GM18951 (cell line): ENCODE results near the gene STK39.

Experiments used
- POLR2A ChIP-seq: IDR thresholded peaks from 4 replicates; pipeline ENCODE4 v1.6.1; 2011; ENCODE audit warnings: mild to moderate bottlenecking; ENCODE audit not compliant: insufficient read length, insufficient read depth; ENCODE audit errors: extremely low read depth
- in situ Hi-C: fragments of 300-500 bp; cut with MboI; formaldehyde crosslinking; loops from one replicate; pipeline ENCODE4 v1.12.0; 2022; ENCODE audit warnings: low sequenced_read_pairs, mixed read lengths, inconsistent platforms; ENCODE audit not compliant: unreplicated experiment

Gene STK39

GRCh38 chr2:167986223-167986622, 261.2 kb downstream of the STK39 start:
- TF ChIP-seq POLR2A, result no peak
- in situ Hi-C loops, result no loop called here

DNA sequence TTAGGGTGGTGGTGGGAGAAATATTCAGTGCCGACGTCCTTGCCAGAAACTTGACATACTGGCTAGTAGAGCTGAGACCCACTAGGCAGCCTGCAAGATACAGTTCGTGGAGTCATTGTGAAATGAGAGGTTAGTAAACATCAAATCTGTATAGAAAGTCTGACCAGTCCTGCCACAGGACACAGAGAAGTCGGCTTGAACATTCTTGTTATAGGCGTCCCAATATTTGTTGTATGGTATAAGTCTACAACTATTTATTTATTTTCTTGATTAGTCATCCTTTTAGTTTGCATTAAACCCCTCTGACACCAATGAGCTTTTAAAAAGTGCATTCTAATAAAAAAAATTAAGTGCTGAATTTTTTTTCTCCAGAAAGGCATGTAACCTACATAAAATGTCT, 265.4 kb downstream of the STK39 start:
- in situ Hi-C loops, result no loop called here
- TF ChIP-seq POLR2A, result no peak

DNA sequence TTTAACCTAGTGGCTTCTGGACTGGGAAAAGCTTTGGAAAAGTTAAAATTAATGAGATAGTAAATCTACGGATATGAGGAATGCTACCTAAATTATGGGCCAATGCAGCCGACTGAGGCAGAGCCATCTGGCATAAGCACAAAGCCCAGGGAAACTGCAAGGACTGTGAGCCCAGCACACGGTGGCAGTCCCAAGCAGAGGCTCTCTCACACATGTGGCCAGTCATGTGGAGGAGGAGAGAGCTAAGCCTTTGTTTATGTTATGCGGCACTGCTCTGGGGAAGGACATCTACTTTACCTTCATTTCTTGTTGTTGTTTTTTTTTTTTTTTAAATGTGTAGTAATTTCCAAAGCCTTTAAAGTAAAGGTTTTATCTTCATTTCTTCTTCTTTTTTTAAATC, 267.0 kb downstream of the STK39 start:
- no peak for TF ChIP-seq POLR2A
- in situ Hi-C loops, result no loop called here

DNA sequence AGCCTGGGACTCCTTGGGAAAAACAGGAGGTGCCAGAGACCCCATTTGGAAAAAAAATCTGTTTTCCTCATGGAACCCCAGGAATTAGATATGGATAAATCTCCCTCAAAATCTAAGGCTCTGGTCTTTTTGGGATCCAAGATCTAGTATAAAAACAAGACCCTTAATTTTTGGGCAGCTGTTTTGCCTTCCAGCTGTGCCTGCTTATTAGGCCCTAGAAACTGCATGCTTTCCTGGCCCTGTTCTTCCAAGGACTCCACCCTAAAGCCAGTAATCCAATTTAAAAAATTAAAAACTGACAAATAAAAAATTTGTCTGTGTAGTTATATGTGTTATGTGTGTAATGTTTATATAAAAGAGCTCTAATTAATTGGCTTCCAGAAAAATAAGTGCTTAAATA, 274.6 kb downstream of the STK39 start:
- in situ Hi-C loops, result loop anchor here (25.0 kb wide), 1 partner anchor 1435 kb away; no protein-coding TSS in a partner anchor

GRCh38 chr2:167972020-167972419, 275.4 kb downstream of the STK39 start:
- TF ChIP-seq POLR2A, result no peak
- in situ Hi-C loops, result loop anchor here (25.0 kb wide), 1 partner anchor 1435 kb away; no protein-coding TSS in a partner anchor

More for the DNA sequence above, 274.6 kb downstream of the STK39 start:
- no peak for TF ChIP-seq POLR2A

GRCh38 chr2:167966937-167967913, 280.2 kb downstream of the STK39 start:
- TF ChIP-seq POLR2A, result no peak
- in situ Hi-C loops, result loop anchor here (5.0 to 25.0 kb wide), 2 partner anchors 150 to 1430 kb away; no protein-coding TSS in a partner anchor

- no peak for TF ChIP-seq POLR2A
Observed at GRCh38 chr2:167965907-167966761, 281.3 kb downstream of the STK39 start.

DNA sequence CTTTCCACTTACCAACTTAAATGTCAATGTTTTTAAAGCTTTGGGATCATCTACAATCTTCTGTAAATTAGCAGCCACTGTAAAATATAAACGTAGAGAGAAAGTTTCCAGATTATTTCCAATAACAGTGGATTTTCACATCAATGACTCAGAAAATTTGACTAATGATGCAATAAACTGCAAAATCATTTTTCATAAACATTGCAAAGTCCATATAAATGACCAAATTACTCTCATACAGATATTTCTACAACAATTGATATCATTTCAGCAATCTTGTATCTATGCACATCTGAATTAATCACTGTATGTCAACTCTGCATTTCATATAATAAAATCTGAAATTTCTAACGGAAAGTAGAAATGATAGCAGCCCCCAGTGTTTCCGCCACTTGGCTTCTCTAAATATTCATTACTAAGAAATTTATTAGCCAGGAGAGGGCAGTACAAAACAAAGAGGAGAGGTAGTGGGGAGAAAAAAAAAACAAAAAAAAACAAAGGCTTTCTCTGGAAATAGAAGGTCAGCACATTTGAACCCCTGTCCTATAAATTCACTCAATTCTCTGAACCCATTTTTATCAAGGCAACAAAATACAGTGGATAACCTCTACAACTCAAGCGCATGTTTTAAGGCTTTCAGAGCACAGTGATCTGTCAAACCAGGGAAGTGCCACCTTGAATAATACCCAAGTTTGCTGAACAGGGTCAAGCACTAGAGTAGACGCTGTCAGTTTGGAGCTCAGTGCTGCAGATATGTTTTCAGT, 282.6 kb downstream of the STK39 start:
- TF ChIP-seq POLR2A, result no peak
- in situ Hi-C loops, result loop anchor here (5.0 to 25.0 kb wide), 2 partner anchors 152 to 1428 kb away; no protein-coding TSS in a partner anchor

More at GRCh38 chr2:167965907-167966761, 281.3 kb downstream of the STK39 start:
- in situ Hi-C loops, result loop anchor here (5.0 to 25.0 kb wide), 2 partner anchors 151 to 1429 kb away; no protein-coding TSS in a partner anchor

DNA sequence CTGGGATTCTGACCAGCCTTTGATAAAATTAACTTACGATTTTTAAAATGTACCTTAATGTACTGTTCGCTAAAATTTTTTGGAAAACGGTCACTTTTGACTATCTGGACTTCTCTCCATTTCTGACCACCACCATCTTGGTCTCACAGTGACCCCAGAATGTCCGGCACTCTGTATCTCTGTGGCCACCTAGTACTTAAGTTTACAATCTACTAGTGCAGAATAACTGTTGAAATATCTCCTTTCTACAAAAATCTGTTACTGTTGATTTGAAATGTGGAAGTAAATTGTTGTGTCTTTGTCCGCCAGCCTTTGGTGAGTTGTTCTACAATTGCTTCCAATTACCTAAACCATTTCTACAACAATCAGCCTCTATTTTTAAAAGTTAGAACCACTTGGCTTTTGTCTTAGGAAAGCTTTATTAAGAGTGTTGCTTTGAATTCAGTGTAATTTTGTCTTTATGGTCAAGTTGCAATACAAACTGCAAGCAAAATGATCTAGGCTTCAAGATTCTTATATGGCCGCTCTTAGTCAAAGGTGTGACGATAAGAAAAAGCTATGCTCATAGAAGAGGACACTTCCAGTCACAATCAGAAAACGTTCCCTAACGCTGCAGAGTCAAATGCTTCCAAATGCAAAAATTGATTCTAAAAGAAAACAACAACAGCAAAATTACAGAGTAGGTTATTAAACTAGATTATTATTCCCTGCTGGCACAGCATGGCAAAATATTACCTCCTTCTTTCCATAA, 283.3 kb downstream of the STK39 start:
- in situ Hi-C loops, result loop anchor here (25.0 kb wide), 1 partner anchor 1427 kb away; no protein-coding TSS in a partner anchor
- TF ChIP-seq POLR2A, result no peak

- in situ Hi-C loops, result loop anchor here (25.0 kb wide), 1 partner anchor 1425 kb away; no protein-coding TSS in a partner anchor
- TF ChIP-seq POLR2A, result no peak
Observed at GRCh38 chr2:167962436-167963226, 284.8 kb downstream of the STK39 start.

- no peak for TF ChIP-seq POLR2A
- in situ Hi-C loops, result loop anchor here (25.0 kb wide), 1 partner anchor 1424 kb away; no protein-coding TSS in a partner anchor
Observed at GRCh38 chr2:167961536-167962048, 285.8 kb downstream of the STK39 start.
